Activated CD8-positive, alpha-beta T cell treated with anti-CD3 and anti-CD28 coated beads for 36 hours (primary cell): ENCODE data around the gene LDB2. TPM values are rescaled to one million over a fixed set of nuclear protein-coding genes. Genes with fewer than 3 reads are reported as not detected.

Experiments used
- ATAC-seq: fragments of 200-7000 bp; cut with Tn5 transposase; one replicate; pipeline ENCODE4 v1.10.0; 2021; ENCODE audit warnings: mild to moderate bottlenecking, moderate library complexity
- CTCF ChIA-PET: fragments of 350-600 bp; sonication (Branson Sonifier 250); formaldehyde crosslinking; loops from one replicate; lab custom pipeline; 2021; ENCODE audit warnings: antibody characterized with exemption; lab: Charles Lee
- POLR2A ChIA-PET: fragments of 350-600 bp; sonication (Branson Sonifier 250); formaldehyde crosslinking; loops from one replicate; lab custom pipeline; 2021; ENCODE audit warnings: antibody characterized with exemption; lab: Charles Lee
- DNase-seq: peaks from one replicate; pipeline ENCODE4 v3.0.0-alpha.2; 2020
- H3K27ac Mint-ChIP-seq: one replicate; pipeline ENCODE4 v1.8.0; 2021; ENCODE audit warnings: mild to moderate bottlenecking, mixed read lengths
- H3K27me3 Mint-ChIP-seq: one replicate; pipeline ENCODE4 v1.8.0; 2021; ENCODE audit warnings: mixed read lengths
- H3K36me3 Mint-ChIP-seq: one replicate; pipeline ENCODE4 v1.8.0; 2021; ENCODE audit warnings: low read depth, mixed read lengths
- H3K4me1 Mint-ChIP-seq: one replicate; pipeline ENCODE4 v1.8.0; 2021; ENCODE audit warnings: low read depth, mixed read lengths
- H3K4me3 Mint-ChIP-seq: one replicate; pipeline ENCODE4 v1.8.0; 2021; ENCODE audit warnings: mild to moderate bottlenecking, moderate library complexity, mixed read lengths
- H3K9me3 Mint-ChIP-seq: one replicate; pipeline ENCODE4 v1.8.0; 2021; ENCODE audit warnings: mixed read lengths
- CTCF ChIP-seq: fragments of 200-600 bp; IDR thresholded peaks from one replicate; pipeline ENCODE4 v1.8.0; 2022; ENCODE audit warnings: antibody characterized with exemption, mild to moderate bottlenecking
- intact Hi-C: fragments of 100-400 bp; cut with micrococcal nuclease; formaldehyde crosslinking; loops from one replicate; pipeline ENCODE4 v1.10.0; 2022
- total RNA-seq, 2 experiments: library from RNA; stranded (reverse); gene quantifications; one replicate each; pipeline ENCODE4 v1.2.3, GENCODE V29; 2021

Gene LDB2
- total RNA-seq, 2 experiments from 2014 or later = not detected

- ATAC-seq (no peak), DNase-seq (no peak)
- H3K4me3 Mint-ChIP-seq = no peak overlapping the region
- no peak overlapping the region for H3K27ac Mint-ChIP-seq
- no peaks in the 10 kb centered on the region for H3K4me1 Mint-ChIP-seq
- ChIA-PET CTCF (no interaction called here), POLR2A (no interaction called here)
- intact Hi-C loops = no loop called here
- no peaks in the 10 kb centered on the region for H3K27me3 Mint-ChIP-seq
- H3K36me3 Mint-ChIP-seq = no peaks in the 10 kb centered on the region
- TF ChIP-seq CTCF = no peak
- H3K9me3 Mint-ChIP-seq = no peaks in the 10 kb centered on the region
Observed at GRCh38 chr4:16759931-16760582, 138.4 kb downstream of the LDB2 start.

GRCh38 chr4:16758816-16759215 lies 139.6 kb downstream of the LDB2 start:
- H3K36me3 Mint-ChIP-seq = no peaks in the 10 kb centered on the region
- H3K27ac Mint-ChIP-seq = no peak overlapping the region
- no peak for TF ChIP-seq CTCF
- intact Hi-C loops = no loop called here
- ATAC-seq (no peak), DNase-seq (no peak)
- CTCF ChIA-PET = no interaction called here
- no peaks in the 10 kb centered on the region for H3K4me1 Mint-ChIP-seq
- H3K27me3 Mint-ChIP-seq = no peaks in the 10 kb centered on the region
- no peak overlapping the region for H3K4me3 Mint-ChIP-seq
- H3K9me3 Mint-ChIP-seq = no peaks in the 10 kb centered on the region
- POLR2A ChIA-PET = no interaction called here

- Mint-ChIP-seq H3K36me3 (no peaks in the 10 kb centered on the region), H3K4me3 (no peak overlapping the region), H3K4me1 (no peaks in the 10 kb centered on the region), H3K27ac (no peak overlapping the region), H3K27me3 (no peaks in the 10 kb centered on the region), H3K9me3 (no peaks in the 10 kb centered on the region)
- DNase-seq = no peak
- ATAC-seq = no peak
- ChIA-PET CTCF (no interaction called here), POLR2A (no interaction called here)
- intact Hi-C loops = no loop called here
- no peak for TF ChIP-seq CTCF
Observed at GRCh38 chr4:16758255-16758654, 140.2 kb downstream of the LDB2 start.

GRCh38 chr4:16757080-16757521 lies 141.3 kb downstream of the LDB2 start:
- Mint-ChIP-seq H3K4me1 (no peaks in the 10 kb centered on the region), H3K4me3 (no peak overlapping the region), H3K36me3 (no peaks in the 10 kb centered on the region), H3K27me3 (no peaks in the 10 kb centered on the region), H3K9me3 (no peaks in the 10 kb centered on the region), H3K27ac (no peak overlapping the region)
- CTCF ChIA-PET = interaction anchor here (1.1 kb wide), 1 partner anchor 40 kb away, joined by 3 read pairs; no protein-coding TSS in a partner anchor
- no peak for DNase-seq
- TF ChIP-seq CTCF = no peak
- POLR2A ChIA-PET = no interaction called here
- intact Hi-C loops = no loop called here
- ATAC-seq = no peak

GRCh38 chr4:16754104-16754503 lies 144.3 kb downstream of the LDB2 start:
- Mint-ChIP-seq H3K27ac (no peak overlapping the region), H3K9me3 (no peaks in the 10 kb centered on the region), H3K27me3 (no peaks in the 10 kb centered on the region), H3K4me3 (no peak overlapping the region), H3K4me1 (no peaks in the 10 kb centered on the region), H3K36me3 (no peaks in the 10 kb centered on the region)
- intact Hi-C loops = no loop called here
- ChIA-PET POLR2A (no interaction called here), CTCF (no interaction called here)
- DNase-seq (no peak), ATAC-seq (no peak)
- TF ChIP-seq CTCF = no peak
